Stimulated activated CD4-positive, alpha-beta T cell treated with anti-CD3 and anti-CD28 coated beads, Interleukin-4, amount 100 ng/mL, for 24 hours (primary cell): ENCODE measurements around the gene OR4D6.
"Not testable (repeated sequence)": the region's sequence is repeated elsewhere in the genome, so short reads cannot be mapped to it uniquely, and the experiment has no call there.

Source experiments
- DNase-seq: peaks from one replicate; pipeline ENCODE4 v3.0.0-alpha.2; 2020

OR4D6 gene

DNA sequence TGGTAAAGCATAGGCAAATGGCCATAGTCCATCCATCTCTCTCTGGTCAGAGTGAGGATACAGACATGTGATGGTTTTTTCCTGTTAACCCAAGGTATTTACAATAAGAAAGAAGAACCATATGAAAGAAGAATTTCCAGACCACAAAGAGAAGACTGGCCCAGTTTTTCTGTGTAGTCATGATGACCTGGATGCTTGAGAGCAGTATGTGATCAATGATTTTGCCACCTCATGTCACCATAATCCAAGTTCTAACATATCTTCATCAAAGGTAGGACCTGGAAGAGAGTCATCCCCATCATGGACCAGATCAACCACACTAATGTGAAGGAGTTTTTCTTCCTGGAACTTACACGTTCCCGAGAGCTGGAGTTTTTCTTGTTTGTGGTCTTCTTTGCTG is at the start of gene OR4D6:
Gene OR4D6, plus strand, starts transcription at position 301 of the 400 bp plus-strand sequence. Its CDS starts 0 bp downstream, at position 301.
- DNase-seq = no peak

DNA sequence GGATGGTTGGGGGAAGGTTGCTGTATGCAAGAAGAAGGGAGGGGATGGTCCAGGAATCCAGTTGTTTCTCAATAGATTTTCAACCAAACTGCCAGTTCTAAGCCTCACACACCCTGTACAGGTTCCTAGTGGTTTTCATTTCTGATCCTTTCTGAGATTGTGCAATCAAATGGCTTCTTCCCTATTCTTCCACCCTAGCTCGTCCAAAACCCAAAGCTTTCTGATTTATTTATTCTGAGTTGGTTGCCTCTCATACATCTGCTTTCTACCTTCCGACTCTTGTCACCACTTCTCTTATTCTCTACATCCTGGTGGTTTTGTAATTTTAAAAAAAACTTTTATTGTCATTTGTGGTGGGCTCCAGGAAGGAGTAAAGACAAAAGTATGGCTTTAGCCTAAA is 43.1 kb upstream of the OR4D6 start:
- DNase-seq = no peak

- DNase-seq = no peak
Measured at GRCh38 chr11:59415111-59415510, 41.6 kb upstream of the OR4D6 start.

GRCh38 chr11:59416613-59417012 is 40.1 kb upstream of the OR4D6 start:
- no peak for DNase-seq

DNA sequence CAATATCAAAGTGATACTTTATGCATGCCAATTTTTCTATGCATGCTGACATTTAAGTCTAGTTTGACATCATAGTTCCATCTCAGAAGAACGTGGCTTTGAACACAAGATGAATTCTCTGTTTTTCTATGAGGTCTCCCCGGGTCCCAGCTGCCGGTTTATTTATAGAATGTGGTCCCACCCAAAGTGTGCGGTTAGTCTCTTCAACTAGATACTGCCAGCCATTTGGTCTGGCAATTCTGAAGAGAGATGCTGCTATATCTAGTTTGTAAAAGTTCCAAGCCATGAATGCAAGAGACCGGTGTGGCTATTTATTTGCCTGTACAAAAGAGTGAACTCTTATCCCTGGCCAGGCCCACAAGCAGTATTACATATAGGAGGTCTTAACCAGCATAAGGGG is 39.7 kb upstream of the OR4D6 start:
- no peak for DNase-seq

DNA sequence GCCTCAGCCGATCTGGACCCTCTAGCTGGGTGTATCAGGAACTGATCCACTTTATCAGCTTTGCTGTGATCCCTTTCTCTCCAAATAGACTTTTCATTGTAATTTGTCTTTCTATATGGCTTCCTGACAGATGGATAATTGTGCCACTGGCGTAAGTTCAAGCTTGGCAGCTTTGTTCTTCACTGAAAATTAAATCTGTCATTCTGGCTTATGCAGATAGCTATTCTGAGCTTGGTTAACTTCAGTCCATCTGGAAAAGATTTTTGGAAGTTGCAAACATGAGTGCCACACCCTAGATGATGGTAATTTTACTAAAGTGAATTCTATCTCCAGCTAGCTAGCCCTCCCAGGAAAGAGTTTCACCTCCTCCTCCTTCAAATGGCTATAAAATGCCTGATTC is 38.6 kb upstream of the OR4D6 start:
- DNase-seq = no peak

- no peak for DNase-seq
Measured at GRCh38 chr11:59423835-59424234, 32.9 kb upstream of the OR4D6 start.

DNA sequence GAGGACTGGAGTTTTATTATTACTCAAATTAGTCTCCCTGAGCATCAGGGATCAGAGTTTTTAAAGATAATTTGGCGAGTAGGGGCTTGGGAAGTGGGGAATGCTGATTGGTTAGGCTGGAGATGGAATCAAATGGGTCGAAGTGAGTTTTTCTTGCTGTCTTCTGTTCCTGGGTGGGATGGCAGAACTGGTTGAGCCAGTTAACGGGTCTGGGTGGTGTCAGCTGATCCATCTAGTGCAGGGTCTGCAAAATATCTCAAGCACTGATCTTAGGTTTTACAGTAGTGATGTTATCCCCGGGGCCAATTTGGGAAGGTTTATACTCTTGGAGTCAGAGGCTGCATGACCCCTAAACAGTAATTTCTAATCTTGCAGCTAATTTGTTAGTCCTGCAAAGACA is 31.6 kb upstream of the OR4D6 start:
- no peak for DNase-seq

DNA sequence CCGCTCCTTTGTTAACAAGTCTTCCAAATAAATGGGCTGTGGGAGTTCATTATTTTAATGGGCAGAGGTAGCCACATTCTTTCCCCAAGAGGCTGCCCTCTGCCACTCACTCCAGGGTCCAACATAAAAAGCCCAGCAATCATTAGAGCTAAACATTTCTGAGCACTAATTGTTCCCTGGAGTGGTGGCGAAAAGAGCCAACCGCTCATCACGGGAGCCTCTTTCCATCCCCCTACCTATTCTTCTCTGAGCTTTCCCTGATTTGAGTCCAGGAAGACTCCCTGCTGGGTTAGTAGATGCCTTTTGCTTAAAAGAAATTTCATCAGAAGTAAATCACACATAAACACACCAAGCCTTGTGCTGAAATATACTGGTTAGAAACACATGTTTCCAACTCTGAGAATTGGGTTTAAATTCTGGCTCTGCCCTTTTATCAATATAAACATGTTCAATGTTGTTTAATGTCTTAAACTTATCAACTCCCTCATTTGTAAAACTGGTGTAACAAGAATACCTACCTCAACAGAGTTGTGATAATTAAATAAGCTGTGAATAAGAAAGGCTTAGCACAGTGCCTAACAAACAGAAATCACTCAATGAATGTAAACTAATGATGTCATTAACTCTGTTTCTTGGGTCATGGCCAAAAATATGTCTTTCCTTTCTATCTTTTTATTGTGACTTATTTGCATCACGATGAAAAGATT is 30.2 kb upstream of the OR4D6 start, which contains the start of gene OR5A2:
Gene OR5A2, minus strand, starts transcription at position 53 of the 707 bp plus-strand sequence. CDS start 3,460 bp downstream, outside the sequence.
- no peak for DNase-seq

- DNase-seq = no peak
Measured at GRCh38 chr11:59427068-59427382, 29.7 kb upstream of the OR4D6 start.

DNA sequence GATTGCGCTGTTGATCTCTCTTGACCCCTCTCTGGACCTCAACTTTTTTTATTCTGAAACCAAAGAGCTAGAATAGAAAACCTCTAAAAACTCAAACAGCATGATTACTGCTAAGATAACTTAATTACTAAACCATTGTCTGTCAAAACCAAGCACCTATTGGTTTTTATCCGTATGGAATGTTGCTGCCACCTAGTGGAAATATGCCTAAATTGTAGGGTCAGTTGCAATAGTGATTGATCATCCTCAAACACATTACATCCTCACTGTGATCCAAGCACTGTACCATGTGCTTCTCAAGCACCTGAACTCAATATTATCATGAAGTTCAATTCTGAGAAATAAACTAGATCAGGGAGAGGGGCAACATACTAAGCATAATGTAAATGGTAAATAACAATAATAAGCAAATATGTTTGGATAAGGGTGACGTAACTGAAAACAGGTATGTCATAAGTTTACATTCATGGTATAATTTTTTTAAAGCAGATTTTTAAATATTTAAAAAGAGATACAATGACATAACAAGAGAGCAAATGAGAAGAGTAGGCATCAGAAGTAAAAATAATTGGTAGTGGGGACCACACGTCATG is 26.7 kb upstream of the OR4D6 start:
- DNase-seq = peak; percentile 63

GRCh38 chr11:59436169-59436568 is 20.6 kb upstream of the OR4D6 start, which contains the start of gene OR5A1:
OR5A1 (plus strand) TSS chr11:59436469; CDS start chr11:59443169, 6,700 bp downstream.
- DNase-seq = no peak

DNA sequence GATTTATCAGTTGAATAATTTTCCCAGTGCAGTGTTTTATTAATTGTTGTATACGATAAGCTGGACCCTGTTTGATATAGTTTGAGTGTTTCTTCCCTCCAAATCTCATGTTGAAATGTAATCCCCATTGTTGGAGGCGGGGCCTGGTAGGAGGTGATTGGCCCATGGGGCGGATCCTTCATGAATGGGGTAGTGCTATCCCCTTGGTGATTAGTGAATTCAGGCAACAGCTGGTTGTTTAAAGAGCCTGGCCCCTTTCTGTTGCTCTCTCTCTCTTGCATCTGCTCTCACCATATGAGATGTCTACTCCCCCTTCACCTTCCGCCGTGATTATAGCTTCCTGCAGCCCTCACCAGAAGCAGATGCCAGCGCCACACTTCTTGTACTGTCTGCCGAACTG is 19.0 kb upstream of the OR4D6 start:
- DNase-seq = no peak

DNA sequence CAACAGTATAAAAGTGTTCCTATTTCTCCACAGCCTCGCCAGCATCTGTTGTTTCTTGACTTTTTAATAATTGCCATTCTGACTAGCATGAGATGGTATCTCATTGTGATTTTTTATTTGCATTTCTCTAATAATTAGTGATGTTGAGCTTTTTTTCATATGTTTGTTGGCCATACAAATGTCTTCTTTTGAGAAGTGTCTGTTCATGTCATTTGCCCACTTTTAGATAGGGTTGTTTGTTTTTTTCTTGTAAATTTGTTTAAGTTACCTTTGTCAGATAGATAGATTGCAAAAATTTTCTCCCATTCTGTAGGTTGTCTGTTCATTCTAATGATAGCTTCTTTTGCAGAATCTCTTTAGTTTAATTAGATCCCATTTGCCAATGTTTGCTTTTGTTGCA is 11.1 kb upstream of the OR4D6 start:
- not testable (repeated sequence) for DNase-seq

GRCh38 chr11:59448484-59448883 is 8.3 kb upstream of the OR4D6 start:
- DNase-seq = no peak

GRCh38 chr11:59459916-59460315 is 3.2 kb downstream of the OR4D6 start:
- no peak for DNase-seq

DNA sequence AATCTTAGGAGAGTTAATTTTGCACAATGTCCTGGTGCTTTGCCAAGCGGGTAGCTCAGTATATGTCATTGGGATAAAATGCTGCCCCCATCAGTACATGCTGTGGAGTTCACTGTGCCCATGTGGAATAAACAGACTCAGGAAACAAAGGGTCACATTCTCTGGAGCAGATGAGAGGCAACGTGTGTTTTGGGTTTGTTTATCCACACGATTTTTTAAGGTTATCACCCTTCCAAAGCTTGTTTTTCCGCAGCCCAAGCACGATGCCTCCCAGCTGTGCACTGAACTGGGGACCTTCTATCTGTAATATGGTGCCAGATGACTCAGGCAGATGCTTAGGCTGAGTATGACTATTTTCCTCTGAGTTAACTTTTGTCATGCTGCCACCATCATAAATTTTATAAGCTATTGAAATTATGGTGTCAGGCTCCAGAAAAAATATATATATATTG is 6.5 kb downstream of the OR4D6 start:
- no peak for DNase-seq

GRCh38 chr11:59473015-59473414 is 16.3 kb downstream of the OR4D6 start, which contains the start of gene OR4D10:
OR4D10 (plus strand) TSS chr11:59473315; CDS start chr11:59477430, 4,115 bp downstream.
- no peak for DNase-seq

GRCh38 chr11:59475176-59475575 is 18.4 kb downstream of the OR4D6 start:
- no peak for DNase-seq

GRCh38 chr11:59479906-59480305 is 23.1 kb downstream of the OR4D6 start:
- no peak for DNase-seq

DNA sequence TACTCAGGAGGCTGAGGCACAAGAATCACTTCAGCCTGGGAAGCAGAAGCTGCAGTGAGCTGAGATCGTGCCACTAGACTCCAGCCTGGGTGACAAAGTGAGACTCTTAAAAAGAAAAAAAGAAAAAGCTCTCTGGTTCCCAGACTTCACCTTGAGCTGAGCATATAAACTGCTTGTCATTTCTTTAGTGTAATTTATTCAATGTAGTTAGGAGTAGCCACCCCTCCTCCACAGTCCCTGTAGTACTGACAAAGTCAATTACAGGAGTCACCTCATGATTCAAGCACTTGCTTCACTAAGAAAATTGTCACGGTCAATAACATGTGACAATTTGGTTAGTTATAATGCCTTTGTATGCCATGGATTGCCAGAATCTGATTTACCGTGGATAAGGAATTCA is 23.6 kb downstream of the OR4D6 start:
- DNase-seq = no peak

DNA sequence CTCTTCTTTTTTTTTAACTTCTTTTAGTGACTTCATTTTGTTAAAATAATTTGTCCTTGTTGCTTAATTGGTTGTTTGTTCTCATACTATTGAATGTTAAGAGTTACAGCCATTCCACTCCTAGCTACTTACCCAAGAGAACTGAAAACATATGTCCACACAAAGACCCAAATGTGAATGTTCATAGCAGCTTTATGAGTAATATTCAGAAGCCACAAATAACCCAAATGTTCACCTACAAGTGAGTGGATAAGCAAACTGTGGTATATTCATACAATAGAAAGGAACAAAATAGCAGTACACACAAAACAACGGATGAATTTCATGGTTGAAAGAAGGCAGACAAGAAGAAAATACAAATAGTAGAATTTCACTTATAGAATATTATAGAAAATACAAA is 45.2 kb downstream of the OR4D6 start:
- no peak for DNase-seq

DNA sequence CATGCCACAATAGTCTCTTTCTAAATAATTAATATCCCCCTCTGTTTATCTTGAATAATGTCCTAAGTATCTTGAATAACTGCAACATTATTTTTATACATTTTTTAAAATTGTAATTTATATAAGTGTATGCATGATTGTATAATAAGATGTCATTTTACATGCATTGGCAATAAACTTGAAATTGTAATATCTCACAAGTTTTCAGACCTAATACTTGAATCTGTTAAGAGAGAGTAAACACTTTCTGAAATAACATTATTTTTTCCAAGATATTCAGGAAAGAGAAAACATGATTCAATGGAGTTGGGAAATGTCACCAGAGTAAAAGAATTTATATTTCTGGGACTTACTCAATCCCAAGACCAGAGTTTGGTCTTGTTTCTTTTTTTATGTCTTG is 46.5 kb downstream of the OR4D6 start, which contains the start of gene OR4D11:
Gene OR4D11, plus strand, starts transcription at position 301 of the 400 bp plus-strand sequence. Its CDS starts 0 bp downstream, at position 301.
- no peak for DNase-seq
